GM19043 (cell line): ENCODE data around the gene OPRL1.

Source experiments
- ATAC-seq: cut with Tn5 transposase; IDR thresholded peaks from one replicate; pipeline ENCODE4 v1.9.1; 2021; ENCODE audit warnings: low read depth; ENCODE audit not compliant: unreplicated experiment

Gene OPRL1

GRCh38 chr20:64101731-64102621 is 22.1 kb downstream of the OPRL1 start:
- ATAC-seq = no peak

GRCh38 chr20:64102647-64103354 is 22.9 kb downstream of the OPRL1 start:
- ATAC-seq = no peak

GRCh38 chr20:64103871-64104666 is 24.2 kb downstream of the OPRL1 start:
- no peak for ATAC-seq

GRCh38 chr20:64104667-64105451 is 25.0 kb downstream of the OPRL1 start:
- no peak for ATAC-seq

GRCh38 chr20:64105846-64106434 is 26.1 kb downstream of the OPRL1 start:
- ATAC-seq = no peak

GRCh38 chr20:64106435-64106961 is 26.6 kb downstream of the OPRL1 start:
- no peak for ATAC-seq

- no peak for ATAC-seq
Measured at GRCh38 chr20:64106981-64107735, 27.3 kb downstream of the OPRL1 start, which contains the start of gene NPBWR2. Gene NPBWR2 (minus strand): TSS chr20:64107565. CDS start chr20:64106831, 734 bp downstream.

- no peak for ATAC-seq
Measured at GRCh38 chr20:64107736-64108457, 28.0 kb downstream of the OPRL1 start.

GRCh38 chr20:64108731-64109681 is 29.1 kb downstream of the OPRL1 start:
- ATAC-seq = no peak

- no peak for ATAC-seq
Measured at GRCh38 chr20:64109831-64110391, 30.0 kb downstream of the OPRL1 start.

- no peak for ATAC-seq
Measured at GRCh38 chr20:64110411-64111068, 30.7 kb downstream of the OPRL1 start.

- no peak for ATAC-seq
Measured at GRCh38 chr20:64111841-64112641, 32.2 kb downstream of the OPRL1 start.

GRCh38 chr20:64112691-64113443 is 33.0 kb downstream of the OPRL1 start:
- ATAC-seq = no peak

- no peak for ATAC-seq
Measured at GRCh38 chr20:64113444-64113775, 33.5 kb downstream of the OPRL1 start.
